ENCODE results near the gene NR1D2. TPM values are rescaled to one million over a fixed set of nuclear protein-coding genes. Genes with fewer than 3 reads are reported as not detected.

Gene NR1D2
- total RNA-seq, 1 donor from 2014 or later, result 35.5 TPM

Other genes with a start within 250 kb of the NR1D2 start
- 83.0 TPM for gene UBE2E1, start 139.3 kb upstream of the NR1D2 start, total RNA-seq
- 17.2 TPM for gene NKIRAS1, start 28.3 kb upstream of the NR1D2 start, total RNA-seq
- gene RPL15, start 28.2 kb upstream of the NR1D2 start, total RNA-seq, result 3,028 TPM

All from skeletal muscle tissue (tissue), 1 donor.